ENCODE measurements around the gene WDR45B.

WDR45B gene

GRCh38 chr17:82658796-82659452 is 10.7 kb upstream of the WDR45B start:
- no peak for TF ChIP-seq CTCF (IDR thresholded peaks at IDR 0.05)

GRCh38 chr17:82658331-82658730 is 10.1 kb upstream of the WDR45B start:
- TF ChIP-seq CTCF (IDR thresholded peaks at IDR 0.05): no peak

- TF ChIP-seq CTCF (IDR thresholded peaks at IDR 0.05): no peak
Observed at GRCh38 chr17:82657926-82658325, 9.7 kb upstream of the WDR45B start.

- TF ChIP-seq CTCF (IDR thresholded peaks at IDR 0.05): no peak
Observed at GRCh38 chr17:82656266-82656665, 8.0 kb upstream of the WDR45B start.

- no peak for TF ChIP-seq CTCF (IDR thresholded peaks at IDR 0.05)
Observed at GRCh38 chr17:82655523-82655922, 7.3 kb upstream of the WDR45B start.

- TF ChIP-seq CTCF (IDR thresholded peaks at IDR 0.05): no peak
Observed at GRCh38 chr17:82655038-82655479, 6.8 kb upstream of the WDR45B start.

GRCh38 chr17:82653651-82654528 is 5.6 kb upstream of the WDR45B start:
- TF ChIP-seq CTCF (IDR thresholded peaks at IDR 0.05): no peak
